GM12891 (cell line): ENCODE measurements around the gene VIM.
A peak's percentile ranks its signal among the peaks of the same experiment; 100 is the strongest.

ENCODE experiments used
- DNase-seq: peaks from one replicate; pipeline ENCODE4 v3.0.0; 2011; ENCODE audit warnings: low spot score; ENCODE audit not compliant: insufficient read length
- FAIRE-seq: peaks from 2 replicates; lab custom pipeline; 2011; peaks lifted over from hg19 to GRCh38; lab: Jason Lieb, UNC
- PAX5 ChIP-seq: IDR thresholded peaks from 2 replicates; pipeline ENCODE4 v1.6.1; 2011; ENCODE audit warnings: low read length, moderate library complexity, mild to moderate bottlenecking; ENCODE audit not compliant: insufficient read depth, severe bottlenecking
- POLR2A ChIP-seq: IDR thresholded peaks from 2 replicates; pipeline ENCODE4 v1.6.1; 2011; ENCODE audit warnings: low read depth, low read length, control low read depth
- POLR2AphosphoS5 ChIP-seq: IDR thresholded peaks from 2 replicates; pipeline ENCODE4 v1.6.1; 2011; ENCODE audit warnings: low read depth, low read length, control low read depth
- POU2F2 ChIP-seq: IDR thresholded peaks from 2 replicates; pipeline ENCODE4 v1.6.1; 2011; ENCODE audit warnings: low read depth, mild to moderate bottlenecking, control low read depth, low read length, moderate library complexity
- SPI1 ChIP-seq: IDR thresholded peaks from 2 replicates; pipeline ENCODE4 v1.6.1; 2011; ENCODE audit warnings: low read depth, low read length, control low read depth
- TAF1 ChIP-seq: IDR thresholded peaks from 2 replicates; pipeline ENCODE4 v1.6.1; 2011; ENCODE audit warnings: low read depth, low read length, control low read depth

The VIM gene

GRCh38 chr10:17196573-17196972 lies 31.5 kb upstream of the VIM start:
- TF ChIP-seq POLR2A (no peak), PAX5 (no peak), SPI1 (no peak)
- FAIRE-seq (no peak), DNase-seq (no peak)

- no peak for FAIRE-seq
- DNase-seq = no peak
These were observed 28.7 kb upstream of the VIM start for GRCh38 chr10:17199351-17199804.

GRCh38 chr10:17200001-17200911 lies 27.8 kb upstream of the VIM start:
- no peak for FAIRE-seq
- DNase-seq = peak; percentile 5
- no peak for TF ChIP-seq POU2F2
- TF ChIP-seq SPI1 = peak; percentile 26; the same call in 1 of the 2 replicates
- TF ChIP-seq TAF1 = no peak
- no peak for TF ChIP-seq POLR2A

More at GRCh38 chr10:17199351-17199804, 28.7 kb upstream of the VIM start:
- TF ChIP-seq PAX5 (no peak), POLR2A (no peak), SPI1 (no peak), TAF1 (no peak), POU2F2 (no peak), POLR2AphosphoS5 (no peak)

- FAIRE-seq (peak; percentile 75), DNase-seq (peak; percentile 47)
- TF ChIP-seq POLR2A (peak; percentile 51), SPI1 (peak; percentile 52; the same call in 1 of the 2 replicates), PAX5 (no peak), TAF1 (peak; percentile 97), POU2F2 (peak; percentile 89), POLR2AphosphoS5 (no peak)
These were observed 26.9 kb upstream of the VIM start, which contains the start of gene TRDMT1 for GRCh38 chr10:17200912-17201793. TSS of gene TRDMT1 (minus strand) at chr10:17201672. CDS start at chr10:17201634, 38 bp downstream.

GRCh38 chr10:17201794-17202116 lies 26.3 kb upstream of the VIM start:
- no peak for TF ChIP-seq POLR2A
- TF ChIP-seq POLR2AphosphoS5 = no peak
- no peak for DNase-seq
- FAIRE-seq = no peak

- DNase-seq (no peak), FAIRE-seq (no peak)
- TF ChIP-seq PAX5 (no peak), POU2F2 (no peak), POLR2A (no peak), TAF1 (no peak), SPI1 (no peak), POLR2AphosphoS5 (no peak)
These were observed 25.5 kb upstream of the VIM start for GRCh38 chr10:17202506-17202905.

- DNase-seq = no peak
- FAIRE-seq = no peak
- no peak for TF ChIP-seq POLR2AphosphoS5
- no peak for TF ChIP-seq SPI1
- TF ChIP-seq PAX5 = no peak
- no peak for TF ChIP-seq POU2F2
- TF ChIP-seq TAF1 = no peak
- TF ChIP-seq POLR2A = no peak
These were observed 25.0 kb upstream of the VIM start for GRCh38 chr10:17202999-17203398.

GRCh38 chr10:17203416-17203815 lies 24.6 kb upstream of the VIM start:
- no peak for DNase-seq
- FAIRE-seq = no peak
- TF ChIP-seq SPI1 (no peak), POLR2A (no peak), POLR2AphosphoS5 (no peak), TAF1 (no peak), PAX5 (no peak), POU2F2 (no peak)

GRCh38 chr10:17206210-17206709 lies 21.8 kb upstream of the VIM start:
- no peak for TF ChIP-seq POLR2A
- TF ChIP-seq SPI1 = no peak
- TF ChIP-seq TAF1 = no peak
- TF ChIP-seq PAX5 = no peak
- TF ChIP-seq POLR2AphosphoS5 = no peak
- no peak for TF ChIP-seq POU2F2
- no peak for FAIRE-seq
- DNase-seq = no peak
